ENCODE data around the gene RNF213. TPM values are rescaled to one million over a fixed set of nuclear protein-coding genes. Genes with fewer than 3 reads are reported as not detected.
"Not testable (repeated sequence)": the region's sequence is repeated elsewhere in the genome, so short reads cannot be mapped to it uniquely, and the experiment has no call there.

Gene RNF213
- total RNA-seq, 1 donor from 2014 or later: 120 TPM

DNA sequence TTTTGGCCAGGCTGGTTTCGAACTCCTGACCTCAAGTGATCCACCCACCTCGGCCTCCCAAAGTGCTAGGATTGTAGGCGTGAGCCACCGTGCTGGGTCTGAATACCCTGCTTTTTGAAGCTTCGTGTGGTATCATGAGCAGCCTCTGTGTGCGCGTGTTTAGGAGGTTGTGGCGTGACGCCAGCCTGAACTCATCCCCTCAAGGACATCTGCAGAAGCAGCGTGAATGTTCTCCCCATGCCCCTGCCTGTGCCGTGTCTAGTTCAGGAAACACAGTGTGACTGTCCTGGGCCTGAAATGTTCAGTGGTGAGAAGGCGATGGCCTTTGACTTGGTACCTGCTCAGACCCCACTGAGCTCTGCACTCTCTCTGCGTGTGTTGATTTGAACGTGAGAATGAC is 35.6 kb downstream of the RNF213 start:
- no peaks in the 10 kb centered on the region for H3K9me3 Mint-ChIP-seq (ENCODE audit: unreplicated experiment)
- peaks cover 9% of the 10 kb centered on the region for H3K36me3 ChIP-seq (ENCODE audit: insufficient read depth, low read length)
- no peak overlapping the region for H3K9ac ChIP-seq (ENCODE audit: low read length)

DNA sequence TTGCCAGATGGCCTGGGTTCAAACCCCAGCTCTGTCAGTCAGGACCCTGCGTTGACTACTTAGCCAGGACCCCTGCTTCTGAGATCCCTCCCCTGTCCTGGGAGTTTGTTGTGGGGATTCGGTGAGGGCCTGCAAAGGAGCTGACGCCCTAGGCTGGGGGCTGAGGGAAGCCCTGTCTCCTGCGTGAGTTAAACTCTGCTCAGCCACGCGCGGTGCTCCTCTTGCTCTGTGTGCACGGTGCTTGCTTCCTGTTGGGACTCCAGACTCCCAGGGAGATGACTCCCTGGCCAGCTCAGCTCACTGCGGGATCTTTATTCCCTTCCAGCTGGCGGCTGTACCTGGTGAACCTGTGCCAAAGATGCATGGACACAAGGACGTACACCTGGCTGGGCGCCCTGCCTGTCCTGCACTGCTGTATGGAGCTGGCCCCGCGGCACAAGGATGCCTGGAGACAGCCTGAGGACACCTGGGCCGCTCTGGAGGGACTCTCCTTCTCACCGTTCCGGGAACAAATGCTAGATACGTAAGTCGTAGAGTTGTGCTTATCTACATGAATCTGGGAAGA is 37.4 kb downstream of the RNF213 start:
- Histone ChIP-seq H3K36me3 (ENCODE audit: insufficient read depth, low read length) (peaks cover 15% of the 10 kb centered on the region), H3K9me3 (ENCODE audit: insufficient read depth, low read depth, low read length) (no peaks in the 10 kb centered on the region), H3K27me3 (ENCODE audit: insufficient read depth, low read length) (no peaks in the 10 kb centered on the region), H3K4me3 (ENCODE audit: insufficient read depth, low read depth, low read length) (no peak overlapping the region), H3K4me1 (ENCODE audit: insufficient read depth, low read length) (no peaks in the 10 kb centered on the region), H3K9ac (ENCODE audit: low read length) (no peak overlapping the region), H3K27ac (ENCODE audit: low read depth, low read length) (no peak overlapping the region), H3K4me2 (ENCODE audit: low read length) (no peak overlapping the region), H3K79me2 (ENCODE audit: insufficient read depth, low read length) (no peaks in the 10 kb centered on the region), H2AFZ (ENCODE audit: low read depth, low read length) (no peak overlapping the region), H4K20me1 (ENCODE audit: insufficient read depth, low read length) (peaks cover 4% of the 10 kb centered on the region)
- Mint-ChIP-seq H3K27ac (ENCODE audit: unreplicated experiment) (no peak overlapping the region), H3K27me3 (ENCODE audit: low read depth, unreplicated experiment) (no peaks in the 10 kb centered on the region), H3K36me3 (ENCODE audit: low read depth, unreplicated experiment) (peaks cover 40% of the 10 kb centered on the region), H3K9me3 (ENCODE audit: unreplicated experiment) (no peaks in the 10 kb centered on the region), H3K4me3 (ENCODE audit: unreplicated experiment) (no peak overlapping the region), H3K4me1 (ENCODE audit: low read depth, unreplicated experiment) (no peaks in the 10 kb centered on the region)
- DNase-seq (ENCODE audit: low read depth) (no peak), FAIRE-seq (no peak)
- TF ChIP-seq, protein P1, sequence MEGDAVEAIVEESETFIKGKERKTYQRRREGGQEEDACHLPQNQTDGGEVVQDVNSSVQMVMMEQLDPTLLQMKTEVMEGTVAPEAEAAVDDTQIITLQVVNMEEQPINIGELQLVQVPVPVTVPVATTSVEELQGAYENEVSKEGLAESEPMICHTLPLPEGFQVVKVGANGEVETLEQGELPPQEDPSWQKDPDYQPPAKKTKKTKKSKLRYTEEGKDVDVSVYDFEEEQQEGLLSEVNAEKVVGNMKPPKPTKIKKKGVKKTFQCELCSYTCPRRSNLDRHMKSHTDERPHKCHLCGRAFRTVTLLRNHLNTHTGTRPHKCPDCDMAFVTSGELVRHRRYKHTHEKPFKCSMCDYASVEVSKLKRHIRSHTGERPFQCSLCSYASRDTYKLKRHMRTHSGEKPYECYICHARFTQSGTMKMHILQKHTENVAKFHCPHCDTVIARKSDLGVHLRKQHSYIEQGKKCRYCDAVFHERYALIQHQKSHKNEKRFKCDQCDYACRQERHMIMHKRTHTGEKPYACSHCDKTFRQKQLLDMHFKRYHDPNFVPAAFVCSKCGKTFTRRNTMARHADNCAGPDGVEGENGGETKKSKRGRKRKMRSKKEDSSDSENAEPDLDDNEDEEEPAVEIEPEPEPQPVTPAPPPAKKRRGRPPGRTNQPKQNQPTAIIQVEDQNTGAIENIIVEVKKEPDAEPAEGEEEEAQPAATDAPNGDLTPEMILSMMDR (IDR thresholded peaks at IDR 0.05; ENCODE audit: insufficient read depth, low read depth, low read length): no peak
- TF ChIP-seq EZH2 (IDR thresholded peaks at IDR 0.05; ENCODE audit: insufficient read depth, low read length): no peak

More for the DNA sequence above, 35.6 kb downstream of the RNF213 start:
- H3K27me3 ChIP-seq (ENCODE audit: insufficient read depth, low read length): no peaks in the 10 kb centered on the region
- H3K27ac Mint-ChIP-seq (ENCODE audit: unreplicated experiment): no peak overlapping the region
- no peak for FAIRE-seq
- H3K36me3 Mint-ChIP-seq (ENCODE audit: low read depth, unreplicated experiment): peaks cover 32% of the 10 kb centered on the region
- H3K79me2 ChIP-seq (ENCODE audit: insufficient read depth, low read length): no peaks in the 10 kb centered on the region
- H3K4me3 Mint-ChIP-seq (ENCODE audit: unreplicated experiment): no peak overlapping the region
- no peak overlapping the region for H3K4me2 ChIP-seq (ENCODE audit: low read length)
- H2AFZ ChIP-seq (ENCODE audit: low read depth, low read length): no peak overlapping the region
- peaks cover 4% of the 10 kb centered on the region for H4K20me1 ChIP-seq (ENCODE audit: insufficient read depth, low read length)
- no peaks in the 10 kb centered on the region for H3K9me3 ChIP-seq (ENCODE audit: insufficient read depth, low read depth, low read length)
- no peaks in the 10 kb centered on the region for H3K4me1 ChIP-seq (ENCODE audit: insufficient read depth, low read length)
- no peak overlapping the region for H3K4me3 ChIP-seq (ENCODE audit: insufficient read depth, low read depth, low read length)
- DNase-seq (ENCODE audit: low read depth): no peak
- no peak overlapping the region for H3K27ac ChIP-seq (ENCODE audit: low read depth, low read length)
- TF ChIP-seq, protein P1 (IDR thresholded peaks at IDR 0.05; ENCODE audit: insufficient read depth, low read depth, low read length): no peak
- no peak for TF ChIP-seq EZH2 (IDR thresholded peaks at IDR 0.05; ENCODE audit: insufficient read depth, low read length)
- H3K4me1 Mint-ChIP-seq (ENCODE audit: low read depth, unreplicated experiment): no peaks in the 10 kb centered on the region
- no peaks in the 10 kb centered on the region for H3K27me3 Mint-ChIP-seq (ENCODE audit: low read depth, unreplicated experiment)

- H3K4me3 ChIP-seq (ENCODE audit: insufficient read depth, low read depth, low read length); H3K9me3 ChIP-seq (ENCODE audit: insufficient read depth, low read depth, low read length); H3K4me1 Mint-ChIP-seq (ENCODE audit: low read depth, unreplicated experiment); H3K27ac ChIP-seq (ENCODE audit: low read depth, low read length); H3K27me3 ChIP-seq (ENCODE audit: insufficient read depth, low read length); H3K9me3 Mint-ChIP-seq (ENCODE audit: unreplicated experiment); H2AFZ ChIP-seq (ENCODE audit: low read depth, low read length); H4K20me1 ChIP-seq (ENCODE audit: insufficient read depth, low read length); DNase-seq (ENCODE audit: low read depth); H3K79me2 ChIP-seq (ENCODE audit: insufficient read depth, low read length); H3K27me3 Mint-ChIP-seq (ENCODE audit: low read depth, unreplicated experiment); H3K4me1 ChIP-seq (ENCODE audit: insufficient read depth, low read length); H3K9ac ChIP-seq (ENCODE audit: low read length); H3K4me2 ChIP-seq (ENCODE audit: low read length); H3K27ac Mint-ChIP-seq (ENCODE audit: unreplicated experiment); FAIRE-seq; H3K4me3 Mint-ChIP-seq (ENCODE audit: unreplicated experiment): not testable (repeated sequence)
- peaks cover 48% of the 10 kb centered on the region for H3K36me3 Mint-ChIP-seq (ENCODE audit: low read depth, unreplicated experiment)
- H3K36me3 ChIP-seq (ENCODE audit: insufficient read depth, low read length): peaks cover 15% of the 10 kb centered on the region
Measured at GRCh38 chr17:80299350-80300100, 38.9 kb downstream of the RNF213 start.

DNA sequence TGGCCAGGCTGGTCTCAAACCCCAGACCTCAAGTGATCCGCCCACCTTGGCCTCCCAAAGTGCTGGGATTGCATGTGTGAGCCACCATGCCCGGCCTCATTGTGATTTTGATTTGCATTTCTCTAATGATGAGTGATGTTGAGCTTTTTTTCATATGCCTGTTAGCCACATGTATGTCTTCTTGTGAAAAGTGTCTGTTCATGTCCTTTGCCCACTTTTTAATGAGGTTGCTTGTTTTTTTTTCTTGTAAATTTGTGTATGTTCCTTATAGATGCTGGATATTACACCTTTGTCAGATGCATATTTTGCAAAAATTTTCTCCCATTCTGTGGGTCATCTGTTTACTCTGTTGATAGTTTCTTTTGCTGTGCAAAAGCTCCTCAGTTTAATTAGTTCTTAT is 40.1 kb downstream of the RNF213 start:
- H3K4me3 ChIP-seq (ENCODE audit: insufficient read depth, low read depth, low read length); H4K20me1 ChIP-seq (ENCODE audit: insufficient read depth, low read length); H3K4me3 Mint-ChIP-seq (ENCODE audit: unreplicated experiment); H3K27ac Mint-ChIP-seq (ENCODE audit: unreplicated experiment); H3K4me1 ChIP-seq (ENCODE audit: insufficient read depth, low read length); H3K79me2 ChIP-seq (ENCODE audit: insufficient read depth, low read length); H3K9ac ChIP-seq (ENCODE audit: low read length); H3K27me3 ChIP-seq (ENCODE audit: insufficient read depth, low read length); H3K9me3 Mint-ChIP-seq (ENCODE audit: unreplicated experiment); FAIRE-seq; H3K27ac ChIP-seq (ENCODE audit: low read depth, low read length); DNase-seq (ENCODE audit: low read depth); H3K4me1 Mint-ChIP-seq (ENCODE audit: low read depth, unreplicated experiment); H3K4me2 ChIP-seq (ENCODE audit: low read length); H3K27me3 Mint-ChIP-seq (ENCODE audit: low read depth, unreplicated experiment); H2AFZ ChIP-seq (ENCODE audit: low read depth, low read length); H3K9me3 ChIP-seq (ENCODE audit: insufficient read depth, low read depth, low read length): not testable (repeated sequence)
- H3K36me3 ChIP-seq (ENCODE audit: insufficient read depth, low read length): peaks cover 11% of the 10 kb centered on the region
- peaks cover 49% of the 10 kb centered on the region for H3K36me3 Mint-ChIP-seq (ENCODE audit: low read depth, unreplicated experiment)
